ENCODE measurements around the gene C1orf232.

C1orf232 gene

GRCh38 chr1:26177182-26177684 is 8.5 kb upstream of the C1orf232 start, which contains the start of gene CNKSR1:
Gene CNKSR1, plus strand, starts transcription at chr1:26177491. Its CDS starts 57 bp downstream, at chr1:26177548.
- DNase-seq, result no peak

- no peak for DNase-seq
Observed at GRCh38 chr1:26175346-26175745, 6.6 kb upstream of the C1orf232 start.

- no peak for DNase-seq
Observed at GRCh38 chr1:26171084-26172072, 2.6 kb upstream of the C1orf232 start, which contains the start of gene ZNF593OS. Gene ZNF593OS, minus strand, starts transcription at chr1:26171832. Its CDS starts 171 bp downstream, at chr1:26171661.

GRCh38 chr1:26170472-26170821 is 1.7 kb upstream of the C1orf232 start:
- DNase-seq, result no peak

- DNase-seq, result peak; percentile 95
Observed at GRCh38 chr1:26169669-26170471, 1.1 kb upstream of the C1orf232 start, which contains the start of gene ZNF593. Gene ZNF593, plus strand, starts transcription at chr1:26169908. Its CDS starts 76 bp downstream, at chr1:26169984.

GRCh38 chr1:26169198-26169554 is 413 bp upstream of the C1orf232 start:
- no peak for DNase-seq

GRCh38 chr1:26166719-26167281 is 2.0 kb downstream of the C1orf232 start:
- DNase-seq, result no peak

GRCh38 chr1:26164861-26165842 is 3.6 kb downstream of the C1orf232 start:
- no peak for DNase-seq

- DNase-seq, result peak; percentile 55
Observed at GRCh38 chr1:26164036-26164860, 4.5 kb downstream of the C1orf232 start.

- DNase-seq, result no peak
Observed at GRCh38 chr1:26163684-26164035, 5.1 kb downstream of the C1orf232 start.

- peak; percentile 59 for DNase-seq
Observed at GRCh38 chr1:26162220-26162709, 6.5 kb downstream of the C1orf232 start.

- DNase-seq, result peak; percentile 81
Observed at GRCh38 chr1:26161415-26162219, 7.1 kb downstream of the C1orf232 start.

- DNase-seq, result peak; percentile 70
Observed at GRCh38 chr1:26160527-26161414, 8.0 kb downstream of the C1orf232 start.

- DNase-seq, result no peak
Observed at GRCh38 chr1:26159743-26160039, 9.1 kb downstream of the C1orf232 start.

- DNase-seq, result no peak
Observed at GRCh38 chr1:26158908-26159742, 9.6 kb downstream of the C1orf232 start, which contains the start of gene FAM110D. Gene FAM110D, plus strand, starts transcription at chr1:26159079. Its CDS starts 2,213 bp downstream, at chr1:26161292.

- DNase-seq, result no peak
Observed at GRCh38 chr1:26158271-26158907, 10.4 kb downstream of the C1orf232 start.
